Natural killer cell treated with Interleukin-12 subunit alpha and Interleukin-12 subunit beta and Interleukin-15 and Interleukin-18, amount 100 ng/mL, for 72 hours (primary cell): ENCODE data around the gene GNAQ. TPM values are rescaled to one million over a fixed set of nuclear protein-coding genes. Genes with fewer than 3 reads are reported as not detected.

Experiments used
- ATAC-seq, 2 donors: fragments of 150-1000 bp; cut with Tn5 transposase in 1 of 2; sonication (Bioruptor Pico), chemical (Tn5 transposase) in 1 of 2; 2 replicates each; pipeline ENCODE4 v1.10.0; 2021
- DNase-seq: peaks from one replicate; pipeline ENCODE4 v3.0.0; 2022; ENCODE audit warnings: low spot score
- H3K27ac Mint-ChIP-seq, 2 donors: 1 replicate in 1 of 2; 2 replicates in 1 of 2; pipeline ENCODE4 v1.8.0; 2022; ENCODE audit warnings: mixed read lengths in 2 of 2, mild to moderate bottlenecking in 1 of 2, moderate library complexity in 1 of 2
- H3K27me3 Mint-ChIP-seq, 2 donors: 1 replicate in 1 of 2; 2 replicates in 1 of 2; pipeline ENCODE4 v1.8.0; 2022; ENCODE audit warnings: mixed read lengths in 2 of 2
- H3K36me3 Mint-ChIP-seq: one replicate; pipeline ENCODE4 v1.8.0; 2022; ENCODE audit warnings: mixed read lengths
- H3K4me1 Mint-ChIP-seq, 2 donors: 1 replicate in 1 of 2; 2 replicates in 1 of 2; pipeline ENCODE4 v1.8.0; 2022; ENCODE audit warnings: low read depth in 2 of 2, mixed read lengths in 2 of 2, mild to moderate bottlenecking in 1 of 2
- H3K4me3 Mint-ChIP-seq: one replicate; pipeline ENCODE4 v1.8.0; 2022; ENCODE audit warnings: mixed read lengths
- H3K9me3 Mint-ChIP-seq: 2 replicates; pipeline ENCODE4 v1.8.0; 2022; ENCODE audit warnings: mixed read lengths
- total RNA-seq, 2 donors: library from RNA; stranded (reverse); gene quantifications; one replicate each; pipeline ENCODE4 v1.2.3, GENCODE V29; 2022

GNAQ gene
- total RNA-seq, 2 donors from 2014 or later: 21.1 to 39.4 TPM

DNA sequence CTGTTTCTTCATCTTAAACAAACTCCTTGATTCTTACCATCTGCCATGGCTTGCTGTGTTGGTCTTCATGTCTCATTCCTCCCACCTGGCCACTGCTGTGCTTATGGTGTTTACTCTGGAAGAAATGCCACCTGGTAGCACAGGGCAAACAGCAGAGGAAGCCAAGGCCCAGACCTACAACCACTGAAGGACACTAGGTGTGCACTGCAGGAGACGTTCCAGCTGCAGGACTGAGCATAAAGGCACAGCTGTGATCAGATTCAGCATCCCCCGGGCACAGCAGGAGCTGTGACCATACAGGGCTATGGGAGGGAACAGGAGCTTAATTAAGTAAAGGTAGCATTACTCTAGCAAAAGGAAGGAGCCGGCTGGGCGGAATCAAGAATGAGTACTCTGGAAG is 12.6 kb upstream of the GNAQ start:
- no peaks in the 10 kb centered on the region for H3K36me3 Mint-ChIP-seq
- H3K27ac Mint-ChIP-seq: no peak overlapping the region

DNA sequence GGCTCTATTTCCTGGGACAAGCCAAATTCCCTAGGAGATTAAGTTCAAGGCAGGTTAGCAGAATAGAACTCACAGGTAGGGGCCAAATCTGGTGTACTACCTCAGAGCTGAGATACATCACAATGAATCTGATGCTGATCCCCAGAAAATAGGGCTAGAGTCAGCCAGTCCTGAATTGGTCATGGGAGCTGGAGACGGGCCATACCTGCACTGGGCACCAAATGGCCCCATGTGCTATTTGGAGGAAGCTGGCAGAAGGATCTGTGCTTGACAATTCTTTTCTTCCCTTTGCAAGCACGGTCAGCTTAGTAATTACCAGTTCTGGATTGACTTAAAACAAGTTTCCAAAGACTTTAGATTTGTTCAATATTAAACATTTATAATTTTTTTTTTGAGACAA is 10.4 kb upstream of the GNAQ start:
- Mint-ChIP-seq H3K36me3 (no peaks in the 10 kb centered on the region), H3K4me3 (no peak overlapping the region), H3K27me3 (peaks cover 0 to 4% of the 10 kb centered on the region in 2 donors), H3K4me1 (no peaks in the 10 kb centered on the region), H3K27ac (no peak overlapping the region), H3K9me3 (no peaks in the 10 kb centered on the region)
- DNase-seq: no peak
- ATAC-seq: no peak

More for the DNA sequence above, 12.6 kb upstream of the GNAQ start:
- H3K27me3 Mint-ChIP-seq: peaks cover 0 to 4% of the 10 kb centered on the region in 2 donors
- no peaks in the 10 kb centered on the region for H3K9me3 Mint-ChIP-seq
- H3K4me3 Mint-ChIP-seq: no peak overlapping the region
- no peak for DNase-seq
- no peak for ATAC-seq
- no peaks in the 10 kb centered on the region for H3K4me1 Mint-ChIP-seq

DNA sequence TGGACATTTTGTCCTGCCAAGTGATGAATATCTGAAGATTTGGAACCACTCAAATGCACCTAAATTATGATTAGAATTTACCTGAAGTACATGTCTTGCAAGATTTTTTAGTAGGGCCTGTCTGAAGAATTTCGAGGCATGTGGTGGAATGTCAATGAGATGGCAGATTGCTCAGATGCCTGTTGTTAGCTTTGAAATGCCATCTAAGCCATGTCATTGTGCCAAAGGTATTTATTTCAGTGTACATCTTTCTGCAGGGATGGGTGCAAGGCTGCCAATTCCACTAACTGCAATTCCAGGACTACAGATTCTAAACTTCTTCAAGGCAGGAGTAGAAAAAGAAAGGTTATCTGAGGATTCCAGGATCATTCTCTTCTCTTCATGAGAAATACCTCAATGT is 9.1 kb upstream of the GNAQ start:
- no peak overlapping the region for H3K27ac Mint-ChIP-seq
- ATAC-seq: no peak
- no peak for DNase-seq

DNA sequence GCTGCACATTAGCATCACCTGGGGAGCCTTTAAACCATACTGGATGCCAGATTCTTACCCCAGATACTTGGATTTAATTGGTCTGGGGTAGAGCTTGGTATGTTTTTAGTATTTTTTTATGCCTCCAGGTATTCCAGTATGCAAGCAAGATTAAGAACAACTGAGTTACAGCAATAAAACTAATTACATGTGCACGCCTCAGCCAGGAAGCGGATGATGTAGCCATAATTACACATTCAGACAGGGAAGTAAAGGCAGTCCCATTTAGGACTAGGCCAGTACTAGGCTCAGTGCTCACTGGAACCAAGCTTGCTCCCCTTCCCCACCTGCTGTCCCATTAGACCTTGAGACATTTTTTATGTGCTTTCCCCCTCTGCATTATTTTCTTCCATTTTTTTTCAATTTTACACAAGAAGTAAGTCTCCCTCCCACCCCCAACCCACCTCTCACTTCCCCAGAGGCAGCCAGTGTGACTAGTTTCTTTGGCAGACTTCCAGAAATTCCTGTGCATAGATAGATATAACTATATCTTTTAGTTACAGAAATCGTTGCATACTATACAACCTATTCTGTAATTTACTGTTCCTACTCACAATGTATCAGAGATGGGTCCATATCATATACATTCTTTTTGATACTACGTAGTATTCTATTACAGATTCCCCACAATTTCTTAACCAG is 7.1 kb upstream of the GNAQ start:
- Mint-ChIP-seq H3K27ac (no peak overlapping the region), H3K36me3 (no peaks in the 10 kb centered on the region), H3K4me3 (no peak overlapping the region), H3K27me3 (peaks cover 0 to 9% of the 10 kb centered on the region in 2 donors), H3K9me3 (no peaks in the 10 kb centered on the region), H3K4me1 (peaks cover 8 to 17% of the 10 kb centered on the region in 2 donors)
- no peak for ATAC-seq
- DNase-seq: no peak

More for the DNA sequence above, 9.1 kb upstream of the GNAQ start:
- Mint-ChIP-seq H3K9me3 (no peaks in the 10 kb centered on the region), H3K27me3 (peaks cover 0 to 4% of the 10 kb centered on the region in 2 donors), H3K36me3 (no peaks in the 10 kb centered on the region), H3K4me1 (no peaks in the 10 kb centered on the region), H3K4me3 (no peak overlapping the region)

DNA sequence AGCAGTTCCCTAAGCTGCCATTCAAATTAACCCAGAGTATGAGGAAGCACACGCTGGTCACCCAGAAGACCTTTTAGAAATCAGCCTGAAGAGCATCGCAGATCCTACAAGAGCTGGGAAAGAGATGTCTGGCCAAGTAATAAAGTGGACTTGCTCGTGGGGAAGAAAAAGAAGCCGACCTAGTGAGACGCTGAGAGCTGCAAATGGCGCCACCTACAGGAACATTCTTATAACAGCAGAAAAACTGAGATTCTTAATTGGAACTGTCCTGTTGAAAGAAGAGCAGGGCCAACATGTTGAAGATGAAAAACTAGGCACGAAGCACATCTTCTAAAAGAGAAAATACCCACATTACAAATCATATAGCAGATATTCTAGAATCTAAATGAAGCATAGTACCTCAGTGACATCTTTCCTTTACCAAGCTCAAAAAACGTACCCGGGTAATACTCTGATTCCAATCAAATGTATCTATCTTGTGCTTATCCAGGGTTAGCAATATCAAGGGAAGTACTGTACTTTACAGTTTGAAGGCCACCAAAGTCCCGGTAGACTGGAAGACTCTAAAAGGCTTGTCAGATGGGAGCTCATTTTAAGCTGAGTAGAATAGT is 3.9 kb upstream of the GNAQ start:
- peak; percentile 70 for DNase-seq
- H3K36me3 Mint-ChIP-seq: peaks cover 5% of the 10 kb centered on the region
- H3K27me3 Mint-ChIP-seq: peaks cover 0 to 17% of the 10 kb centered on the region in 2 donors
- H3K9me3 Mint-ChIP-seq: no peaks in the 10 kb centered on the region
- no peak overlapping the region for H3K27ac Mint-ChIP-seq
- no peak for ATAC-seq
- H3K4me1 Mint-ChIP-seq: peaks cover 17 to 32% of the 10 kb centered on the region in 2 donors
- no peak overlapping the region for H3K4me3 Mint-ChIP-seq

DNA sequence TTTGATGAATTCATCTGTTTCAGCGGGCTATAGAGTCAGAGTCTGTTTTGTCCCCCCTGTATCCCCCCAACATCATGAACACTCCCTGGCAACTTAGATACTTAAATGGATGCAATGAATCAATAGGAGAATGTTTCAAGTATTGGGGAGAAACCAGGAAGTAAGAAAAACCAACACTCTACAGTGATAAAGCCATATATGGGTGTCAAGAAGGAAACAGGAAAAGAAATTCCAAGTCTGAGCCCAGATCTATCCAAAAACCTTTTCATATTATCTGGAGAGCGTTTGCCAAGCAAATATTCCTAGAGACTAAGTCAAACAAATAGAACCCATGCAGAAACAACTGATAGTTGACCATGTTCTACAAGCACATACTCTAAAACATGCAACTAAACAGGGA is 2.3 kb upstream of the GNAQ start:
- Mint-ChIP-seq H3K4me3 (peak overlapping the region; percentile 92), H3K9me3 (no peaks in the 10 kb centered on the region), H3K36me3 (peaks cover 5% of the 10 kb centered on the region), H3K27me3 (peaks cover 0 to 17% of the 10 kb centered on the region in 2 donors), H3K4me1 (peaks cover 31 to 47% of the 10 kb centered on the region in 2 donors), H3K27ac (no peak overlapping the region)
- no peak for DNase-seq
- ATAC-seq: no peak

DNA sequence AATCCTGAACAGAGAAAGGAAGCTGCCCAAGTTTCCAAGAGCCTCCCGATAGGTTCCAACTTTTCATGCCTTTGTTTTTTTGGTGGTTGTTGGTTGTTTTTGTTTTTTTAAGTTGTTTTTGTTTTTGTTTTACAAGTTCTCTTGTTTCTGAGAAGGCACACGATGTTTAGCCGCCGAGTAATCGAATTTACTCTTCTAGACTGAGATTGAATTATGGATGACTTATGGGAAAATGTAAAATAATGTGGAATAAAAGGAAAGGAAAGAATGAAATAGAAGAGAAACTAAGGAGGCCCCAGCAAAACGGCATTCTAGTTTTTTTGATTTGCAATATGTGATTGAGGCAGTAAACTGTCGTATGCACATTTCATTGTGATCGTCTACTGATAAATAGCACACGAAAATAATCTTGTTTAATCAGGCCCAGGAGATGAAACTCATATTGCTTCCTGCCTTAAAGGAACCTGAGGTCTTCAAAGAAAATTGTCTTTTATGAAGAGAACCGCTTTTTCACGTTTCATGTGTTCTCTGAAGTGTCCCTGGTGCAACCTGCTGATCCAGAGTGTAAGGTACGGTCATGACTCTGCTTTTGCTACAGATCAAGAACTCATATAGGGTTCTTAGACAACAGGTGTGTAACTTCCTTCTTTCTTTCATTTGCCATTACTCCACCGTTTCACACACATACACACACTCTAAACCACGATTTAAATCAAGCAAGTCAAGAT is 1.3 kb upstream of the GNAQ start:
- ATAC-seq (no peak), DNase-seq (no peak)
- peak overlapping the region; percentile 92 for H3K4me3 Mint-ChIP-seq
- no peaks in the 10 kb centered on the region for H3K9me3 Mint-ChIP-seq
- peaks cover 5% of the 10 kb centered on the region for H3K36me3 Mint-ChIP-seq
- peak overlapping the region; percentile 80 to 83 for H3K27ac Mint-ChIP-seq
- H3K27me3 Mint-ChIP-seq: peaks cover 0 to 17% of the 10 kb centered on the region in 2 donors
- H3K4me1 Mint-ChIP-seq: peaks cover 35 to 51% of the 10 kb centered on the region in 2 donors

DNA sequence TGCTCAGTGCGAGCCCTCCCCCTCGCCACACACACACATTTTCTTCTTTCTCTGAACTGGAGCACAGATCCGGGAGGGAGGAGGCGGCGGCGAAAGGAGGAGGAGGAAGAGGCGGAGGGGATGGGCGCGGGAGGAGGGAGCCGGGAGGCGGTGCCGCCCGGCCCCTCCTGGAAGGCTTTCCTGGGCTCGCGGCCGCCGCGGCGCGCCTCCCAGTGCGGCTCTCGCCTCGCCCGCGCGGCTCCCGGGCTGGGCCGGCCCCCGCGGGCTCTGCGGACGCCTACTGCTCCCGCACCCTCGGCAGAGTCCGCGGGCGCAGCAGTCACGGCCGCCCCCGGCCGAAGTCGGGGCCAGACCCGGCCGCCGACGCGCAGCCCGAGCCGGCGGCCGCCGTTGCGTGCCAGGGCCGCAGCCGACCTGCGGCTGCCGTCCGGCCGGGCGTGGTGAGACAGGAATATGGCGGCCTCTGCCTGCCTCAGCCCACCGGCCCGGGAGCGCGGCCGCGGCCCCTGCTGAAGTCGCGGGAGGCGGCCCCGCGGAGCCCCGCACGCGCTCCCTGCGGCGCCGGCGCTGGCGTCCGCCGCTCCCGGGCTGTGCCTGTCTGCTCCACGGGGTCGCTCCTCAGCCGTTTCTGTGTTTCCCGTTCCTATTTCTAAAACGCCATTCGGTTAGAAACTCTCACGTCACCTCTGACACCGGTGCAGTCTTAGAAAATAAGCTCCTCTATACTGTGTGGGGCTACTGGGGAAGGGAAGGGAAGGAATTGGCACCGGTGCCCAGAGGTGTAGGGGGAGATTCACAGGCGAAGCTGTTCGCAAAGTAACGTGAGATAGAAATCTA is 500 bp upstream of the GNAQ start:
- Mint-ChIP-seq H3K4me1 (peaks cover 35 to 51% of the 10 kb centered on the region in 2 donors), H3K36me3 (peaks cover 5% of the 10 kb centered on the region), H3K9me3 (no peaks in the 10 kb centered on the region), H3K27ac (peak overlapping the region; percentile 80 to 83), H3K27me3 (peaks cover 0 to 17% of the 10 kb centered on the region in 2 donors), H3K4me3 (peak overlapping the region; percentile 92)
- ATAC-seq: peak; percentile 75 to 87
- peak; percentile 87 for DNase-seq

DNA sequence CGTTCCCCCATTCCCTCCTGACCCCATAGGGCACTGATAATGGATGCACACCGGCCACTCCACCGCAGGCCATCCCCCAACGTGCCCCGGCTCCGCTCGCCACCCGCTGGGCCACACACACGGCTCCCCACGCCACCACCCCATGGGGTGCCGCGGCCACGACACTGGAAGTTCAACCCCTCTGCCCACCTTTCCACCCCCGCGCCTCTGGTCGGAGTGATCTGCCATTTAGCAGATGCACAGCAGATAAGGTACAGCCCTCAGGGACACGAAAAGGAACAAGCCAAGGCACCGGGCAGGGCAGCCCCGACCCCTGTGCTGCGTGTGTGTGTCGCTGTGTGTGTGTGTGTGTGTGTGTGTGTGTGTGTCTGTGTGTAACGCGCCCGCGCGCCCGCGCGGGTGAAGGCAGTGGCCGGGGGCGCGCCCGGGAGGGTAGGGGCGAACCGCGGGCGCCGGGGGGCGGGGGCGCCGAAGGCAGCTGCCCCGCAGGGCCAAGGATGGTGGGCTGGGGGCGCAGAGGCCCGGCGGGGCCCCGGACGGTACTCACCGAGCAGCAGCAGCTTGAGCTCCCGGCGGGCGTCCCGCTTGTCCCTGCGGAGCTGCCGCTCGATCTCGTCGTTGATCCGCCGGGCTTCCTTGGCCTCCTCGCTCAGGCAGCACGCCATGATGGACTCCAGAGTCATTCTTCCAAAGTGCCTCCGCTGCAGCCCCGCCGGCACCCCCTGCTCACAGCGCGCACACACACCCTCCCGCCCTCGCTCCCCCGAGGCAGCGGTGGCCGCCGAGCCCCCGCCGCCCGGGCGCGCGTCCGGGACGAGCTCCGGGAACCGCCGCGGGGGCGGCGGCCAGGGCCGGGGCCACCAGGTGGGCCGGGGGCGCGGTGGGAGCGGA is 813 bp downstream of the GNAQ start:
- ATAC-seq: peak; percentile 43 to 52
- Mint-ChIP-seq H3K4me1 (peaks cover 35 to 51% of the 10 kb centered on the region in 2 donors), H3K4me3 (peak overlapping the region; percentile 84), H3K36me3 (peaks cover 5% of the 10 kb centered on the region), H3K27me3 (peaks cover 0 to 17% of the 10 kb centered on the region in 2 donors), H3K9me3 (no peaks in the 10 kb centered on the region), H3K27ac (peak overlapping the region; percentile 51 to 92)
- DNase-seq: peak; percentile 62

DNA sequence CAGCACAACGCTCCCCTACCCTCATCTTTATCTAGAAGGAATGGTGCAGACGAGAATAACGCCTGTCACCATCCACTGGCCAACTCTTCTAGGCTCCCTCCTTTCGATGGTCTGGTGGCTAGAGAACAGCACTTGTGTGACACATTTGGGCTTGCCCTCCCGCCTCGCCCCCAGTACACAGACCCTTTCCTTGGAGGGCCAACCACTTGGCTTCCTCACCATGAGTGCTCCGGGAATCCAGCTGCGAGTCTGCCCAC is 1.4 kb downstream of the GNAQ start:
- H3K27me3 Mint-ChIP-seq: peaks cover 0 to 17% of the 10 kb centered on the region in 2 donors
- peak overlapping the region; percentile 84 for H3K4me3 Mint-ChIP-seq
- H3K9me3 Mint-ChIP-seq: no peaks in the 10 kb centered on the region
- H3K4me1 Mint-ChIP-seq: peaks cover 31 to 46% of the 10 kb centered on the region in 2 donors
- peak in 1 of 2 donors; percentile 11 for ATAC-seq
- peak overlapping the region; percentile 51 to 92 for H3K27ac Mint-ChIP-seq
- H3K36me3 Mint-ChIP-seq: peaks cover 5% of the 10 kb centered on the region
- DNase-seq: no peak

DNA sequence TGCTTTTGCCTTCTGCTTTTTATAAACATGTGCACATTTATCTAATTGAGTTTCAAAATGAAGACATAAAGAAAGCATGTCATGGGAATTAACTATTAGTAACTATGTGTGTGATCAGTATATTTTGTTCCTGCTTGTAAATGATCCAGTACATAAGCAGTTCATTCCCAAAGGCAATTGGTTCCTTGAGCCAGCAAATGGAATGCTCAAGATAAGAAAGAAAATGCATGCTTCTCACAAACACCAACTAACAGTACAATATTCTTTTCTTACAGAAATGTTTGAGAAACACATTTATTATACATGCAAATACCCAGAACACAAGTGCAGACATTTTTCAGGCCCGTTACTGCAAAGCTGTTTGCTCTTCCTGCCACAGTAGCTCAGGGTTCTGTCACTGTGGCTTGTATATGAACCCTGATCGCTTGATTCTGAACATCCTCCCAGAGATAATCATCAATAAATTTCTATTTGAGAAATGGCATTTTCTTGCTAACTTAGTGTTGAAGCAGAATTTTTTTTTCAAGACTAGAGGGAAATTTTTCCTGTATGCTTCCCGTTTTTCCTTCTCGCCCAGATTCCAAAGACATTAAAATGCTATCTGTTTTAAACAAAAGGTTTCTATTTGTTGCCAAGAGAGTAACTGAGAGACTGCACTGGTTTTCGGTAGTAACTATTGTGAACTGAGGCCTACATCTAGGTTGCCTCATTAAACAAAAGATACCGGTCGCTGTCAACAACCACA is 1.9 kb downstream of the GNAQ start:
- no peaks in the 10 kb centered on the region for H3K9me3 Mint-ChIP-seq
- peaks cover 26 to 42% of the 10 kb centered on the region in 2 donors for H3K4me1 Mint-ChIP-seq
- H3K36me3 Mint-ChIP-seq: peaks cover 5% of the 10 kb centered on the region
- ATAC-seq (no peak), DNase-seq (no peak)
- peaks cover 0 to 17% of the 10 kb centered on the region in 2 donors for H3K27me3 Mint-ChIP-seq
- peak overlapping the region; percentile 51 to 92 for H3K27ac Mint-ChIP-seq
- H3K4me3 Mint-ChIP-seq: peak overlapping the region; percentile 84

DNA sequence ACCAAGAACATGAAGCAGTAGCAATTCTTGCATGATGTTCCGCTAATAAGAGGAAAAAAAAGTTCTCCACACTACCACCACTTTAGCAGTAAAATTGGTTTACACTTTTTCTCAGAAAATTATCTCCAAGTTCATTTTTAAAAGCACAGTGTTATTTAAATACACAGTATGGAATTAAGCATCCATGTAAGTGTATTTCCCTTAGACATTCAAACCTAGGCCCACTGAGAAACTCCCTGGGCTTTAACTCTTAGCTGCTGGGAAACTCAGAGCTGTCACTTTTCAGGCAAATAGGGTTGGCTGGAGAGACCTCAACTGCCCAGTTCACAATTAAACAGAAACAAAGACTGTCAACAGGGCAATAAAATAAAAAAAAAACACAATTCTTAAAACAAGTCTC is 2.7 kb downstream of the GNAQ start:
- peaks cover 26 to 35% of the 10 kb centered on the region in 2 donors for H3K4me1 Mint-ChIP-seq
- DNase-seq (no peak), ATAC-seq (no peak)
- peaks cover 0 to 10% of the 10 kb centered on the region in 2 donors for H3K27me3 Mint-ChIP-seq
- peak overlapping the region; percentile 51 to 92 for H3K27ac Mint-ChIP-seq
- H3K4me3 Mint-ChIP-seq: peak overlapping the region; percentile 84
- no peaks in the 10 kb centered on the region for H3K9me3 Mint-ChIP-seq
- H3K36me3 Mint-ChIP-seq: peaks cover 5% of the 10 kb centered on the region
